ENCODE data around the gene ICE2.

DNA sequence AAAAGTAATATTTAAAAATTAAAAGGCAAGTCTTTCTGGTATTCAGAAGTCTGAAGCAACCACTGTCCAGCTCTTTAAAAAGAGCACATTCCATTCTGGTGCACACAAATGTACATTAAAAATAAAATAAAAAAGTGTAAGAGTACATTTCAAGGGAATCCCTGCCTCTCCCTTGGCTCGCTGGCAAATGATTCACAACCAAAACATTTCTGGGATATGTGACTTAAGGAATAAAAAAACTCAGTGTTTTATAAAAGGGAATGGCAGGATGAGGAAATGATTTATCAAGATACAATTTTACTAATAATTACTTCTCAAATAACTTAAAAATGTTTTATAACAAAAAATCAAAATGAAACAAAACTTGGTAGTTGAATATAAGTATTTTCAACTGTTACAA, 57.4 kb downstream of the ICE2 start:
- TF ChIP-seq, protein P1, sequence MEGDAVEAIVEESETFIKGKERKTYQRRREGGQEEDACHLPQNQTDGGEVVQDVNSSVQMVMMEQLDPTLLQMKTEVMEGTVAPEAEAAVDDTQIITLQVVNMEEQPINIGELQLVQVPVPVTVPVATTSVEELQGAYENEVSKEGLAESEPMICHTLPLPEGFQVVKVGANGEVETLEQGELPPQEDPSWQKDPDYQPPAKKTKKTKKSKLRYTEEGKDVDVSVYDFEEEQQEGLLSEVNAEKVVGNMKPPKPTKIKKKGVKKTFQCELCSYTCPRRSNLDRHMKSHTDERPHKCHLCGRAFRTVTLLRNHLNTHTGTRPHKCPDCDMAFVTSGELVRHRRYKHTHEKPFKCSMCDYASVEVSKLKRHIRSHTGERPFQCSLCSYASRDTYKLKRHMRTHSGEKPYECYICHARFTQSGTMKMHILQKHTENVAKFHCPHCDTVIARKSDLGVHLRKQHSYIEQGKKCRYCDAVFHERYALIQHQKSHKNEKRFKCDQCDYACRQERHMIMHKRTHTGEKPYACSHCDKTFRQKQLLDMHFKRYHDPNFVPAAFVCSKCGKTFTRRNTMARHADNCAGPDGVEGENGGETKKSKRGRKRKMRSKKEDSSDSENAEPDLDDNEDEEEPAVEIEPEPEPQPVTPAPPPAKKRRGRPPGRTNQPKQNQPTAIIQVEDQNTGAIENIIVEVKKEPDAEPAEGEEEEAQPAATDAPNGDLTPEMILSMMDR (IDR thresholded peaks at IDR 0.05) = no peak
- no peak for TF ChIP-seq EZH2 (IDR thresholded peaks at IDR 0.05)
